SU-DHL-6 (cell line): ENCODE data around the gene ABHD5.

ENCODE experiments used
- CTCF ChIP-seq: fragments of 200-600 bp; sonication (generic); IDR thresholded peaks from one replicate; pipeline ENCODE4 v1.5.1; 2017; ENCODE audit warnings: antibody characterized with exemption, mild to moderate bottlenecking, low read length, moderate library complexity; ENCODE audit not compliant: insufficient read depth, poor library complexity, severe bottlenecking
- EZH2phosphoT487 ChIP-seq: fragments of 200-600 bp; sonication (generic), shearing (Covaris generic); conservative IDR thresholded peaks from 2 replicates; pipeline ENCODE4 v1.6.1; 2018; ENCODE audit warnings: mild to moderate bottlenecking, antibody characterized with exemption, low read length, moderate library complexity, mixed read lengths

GRCh38 chr3:43782541-43782940, 91.8 kb downstream of the ABHD5 start:
- TF ChIP-seq CTCF (no peak), EZH2phosphoT487 (no peak)
